Activated naive CD8-positive, alpha-beta T cell (primary cell): ENCODE results near the gene TMEM53.

Source experiments
- H3K27ac Mint-ChIP-seq: one replicate; pipeline ENCODE4 v1.8.0; 2021; ENCODE audit warnings: mixed read lengths
- H3K27me3 Mint-ChIP-seq: one replicate; pipeline ENCODE4 v1.8.0; 2021; ENCODE audit warnings: mixed read lengths
- H3K36me3 Mint-ChIP-seq: one replicate; pipeline ENCODE4 v1.8.0; 2021; ENCODE audit warnings: mixed read lengths
- H3K4me1 Mint-ChIP-seq: one replicate; pipeline ENCODE4 v1.8.0; 2021; ENCODE audit warnings: low read depth, mixed read lengths
- H3K4me3 Mint-ChIP-seq: one replicate; pipeline ENCODE4 v1.8.0; 2021; ENCODE audit warnings: mild to moderate bottlenecking, mixed read lengths
- H3K9me3 Mint-ChIP-seq: one replicate; pipeline ENCODE4 v1.8.0; 2021; ENCODE audit warnings: low read depth, mixed read lengths

Gene TMEM53

GRCh38 chr1:44604157-44604955 lies 69.9 kb downstream of the TMEM53 start:
- H3K4me1 Mint-ChIP-seq, result no peaks in the 10 kb centered on the region
- H3K36me3 Mint-ChIP-seq, result no peaks in the 10 kb centered on the region
- no peak overlapping the region for H3K4me3 Mint-ChIP-seq
- no peaks in the 10 kb centered on the region for H3K9me3 Mint-ChIP-seq
- H3K27ac Mint-ChIP-seq, result no peak overlapping the region
- peaks cover 2% of the 10 kb centered on the region for H3K27me3 Mint-ChIP-seq

GRCh38 chr1:44603718-44604117 lies 70.6 kb downstream of the TMEM53 start:
- no peaks in the 10 kb centered on the region for H3K9me3 Mint-ChIP-seq
- peaks cover 2% of the 10 kb centered on the region for H3K27me3 Mint-ChIP-seq
- H3K4me3 Mint-ChIP-seq, result no peak overlapping the region

More at GRCh38 chr1:44603718-44604117, 70.6 kb downstream of the TMEM53 start:
- no peak overlapping the region for H3K27ac Mint-ChIP-seq
- no peaks in the 10 kb centered on the region for H3K4me1 Mint-ChIP-seq
- no peaks in the 10 kb centered on the region for H3K36me3 Mint-ChIP-seq
